ENCODE data around the gene CERS6.

The CERS6 gene

DNA sequence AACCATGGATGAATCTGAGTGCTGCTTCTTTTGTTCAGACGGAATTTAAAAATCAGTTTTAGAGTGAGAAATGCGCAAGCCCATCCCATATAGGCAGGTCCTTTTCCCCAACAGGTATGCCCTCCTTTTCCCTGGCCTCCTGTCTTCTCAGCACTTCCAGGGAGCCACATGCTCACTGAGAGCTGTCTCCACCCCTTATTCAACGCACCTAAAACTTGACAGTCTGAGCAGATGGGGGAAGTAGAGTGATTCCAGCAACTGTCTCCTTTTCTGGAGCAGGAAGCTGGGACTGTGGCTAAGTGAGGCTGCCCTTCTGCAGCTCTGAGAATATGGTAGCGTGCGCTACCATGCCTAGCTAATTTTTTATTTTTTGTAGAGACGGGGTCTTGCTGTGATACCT lies 293.2 kb downstream of the CERS6 start:
- no peak for DNase-seq (ENCODE audit: low read depth)
- no peak overlapping the region for H3K4me3 ChIP-seq (ENCODE audit: control insufficient read depth, low read depth, low read length)
- TF ChIP-seq, protein P1, sequence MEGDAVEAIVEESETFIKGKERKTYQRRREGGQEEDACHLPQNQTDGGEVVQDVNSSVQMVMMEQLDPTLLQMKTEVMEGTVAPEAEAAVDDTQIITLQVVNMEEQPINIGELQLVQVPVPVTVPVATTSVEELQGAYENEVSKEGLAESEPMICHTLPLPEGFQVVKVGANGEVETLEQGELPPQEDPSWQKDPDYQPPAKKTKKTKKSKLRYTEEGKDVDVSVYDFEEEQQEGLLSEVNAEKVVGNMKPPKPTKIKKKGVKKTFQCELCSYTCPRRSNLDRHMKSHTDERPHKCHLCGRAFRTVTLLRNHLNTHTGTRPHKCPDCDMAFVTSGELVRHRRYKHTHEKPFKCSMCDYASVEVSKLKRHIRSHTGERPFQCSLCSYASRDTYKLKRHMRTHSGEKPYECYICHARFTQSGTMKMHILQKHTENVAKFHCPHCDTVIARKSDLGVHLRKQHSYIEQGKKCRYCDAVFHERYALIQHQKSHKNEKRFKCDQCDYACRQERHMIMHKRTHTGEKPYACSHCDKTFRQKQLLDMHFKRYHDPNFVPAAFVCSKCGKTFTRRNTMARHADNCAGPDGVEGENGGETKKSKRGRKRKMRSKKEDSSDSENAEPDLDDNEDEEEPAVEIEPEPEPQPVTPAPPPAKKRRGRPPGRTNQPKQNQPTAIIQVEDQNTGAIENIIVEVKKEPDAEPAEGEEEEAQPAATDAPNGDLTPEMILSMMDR (IDR thresholded peaks at IDR 0.05; ENCODE audit: control insufficient read depth, insufficient read depth, low read depth, low read length, missing control alignments), result no peak

DNA sequence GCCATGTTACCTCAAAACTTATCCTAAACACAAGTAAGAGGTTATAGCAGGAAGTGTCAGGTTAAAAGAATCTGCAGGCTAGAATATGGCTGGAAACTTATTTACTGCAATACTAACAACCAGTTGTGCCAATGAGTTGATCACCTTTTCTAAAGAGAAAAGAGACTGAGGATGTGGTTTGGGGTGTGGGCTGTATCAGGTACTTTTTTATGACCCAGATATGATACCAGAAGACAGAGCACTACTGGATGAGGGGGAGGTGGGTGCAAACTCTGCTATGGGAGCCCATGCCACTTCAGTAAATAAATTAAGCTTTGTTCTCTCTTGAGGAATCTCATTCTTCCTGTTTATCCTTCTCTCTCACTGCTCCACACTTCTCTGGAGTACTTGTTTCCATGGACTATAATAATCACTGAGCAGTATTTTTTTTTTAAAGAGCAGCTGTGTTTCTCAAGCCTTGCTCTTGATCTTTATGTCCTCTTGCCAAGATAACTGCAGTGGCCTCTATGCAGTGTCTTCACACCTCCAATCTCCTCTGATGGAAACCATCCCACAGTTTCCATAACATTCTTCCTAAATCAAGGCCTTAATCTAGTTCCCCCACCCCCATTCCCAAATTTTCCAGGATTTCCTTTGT lies 295.1 kb downstream of the CERS6 start:
- TF ChIP-seq, protein P1 (IDR thresholded peaks at IDR 0.05; ENCODE audit: control insufficient read depth, insufficient read depth, low read depth, low read length, missing control alignments), result no peak
- DNase-seq (ENCODE audit: low read depth), result no peak
- no peak overlapping the region for H3K4me3 ChIP-seq (ENCODE audit: control insufficient read depth, low read depth, low read length)

DNA sequence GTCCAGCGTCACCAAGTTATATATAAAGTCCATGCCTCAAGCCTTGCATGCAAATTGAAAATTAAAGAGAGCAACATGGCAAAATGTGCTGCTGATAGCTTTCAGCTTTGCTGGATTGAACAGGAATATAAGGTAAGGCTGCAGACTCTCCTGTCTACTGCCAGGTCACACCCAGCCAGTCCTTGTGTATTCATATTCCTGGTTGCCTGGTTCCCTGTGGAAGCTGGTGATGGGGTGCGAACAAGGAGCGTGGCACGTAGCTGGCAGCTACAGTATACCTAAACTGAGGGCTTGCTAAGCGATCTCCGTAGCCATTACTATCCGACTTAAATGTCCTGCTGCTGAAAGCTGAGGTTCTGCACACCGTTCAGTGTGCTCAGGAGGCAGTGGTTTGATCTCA lies 296.3 kb downstream of the CERS6 start:
- no peak overlapping the region for H3K4me3 ChIP-seq (ENCODE audit: control insufficient read depth, low read depth, low read length)
- DNase-seq (ENCODE audit: low read depth), result no peak
- TF ChIP-seq, protein P1 (IDR thresholded peaks at IDR 0.05; ENCODE audit: control insufficient read depth, insufficient read depth, low read depth, low read length, missing control alignments), result no peak

DNA sequence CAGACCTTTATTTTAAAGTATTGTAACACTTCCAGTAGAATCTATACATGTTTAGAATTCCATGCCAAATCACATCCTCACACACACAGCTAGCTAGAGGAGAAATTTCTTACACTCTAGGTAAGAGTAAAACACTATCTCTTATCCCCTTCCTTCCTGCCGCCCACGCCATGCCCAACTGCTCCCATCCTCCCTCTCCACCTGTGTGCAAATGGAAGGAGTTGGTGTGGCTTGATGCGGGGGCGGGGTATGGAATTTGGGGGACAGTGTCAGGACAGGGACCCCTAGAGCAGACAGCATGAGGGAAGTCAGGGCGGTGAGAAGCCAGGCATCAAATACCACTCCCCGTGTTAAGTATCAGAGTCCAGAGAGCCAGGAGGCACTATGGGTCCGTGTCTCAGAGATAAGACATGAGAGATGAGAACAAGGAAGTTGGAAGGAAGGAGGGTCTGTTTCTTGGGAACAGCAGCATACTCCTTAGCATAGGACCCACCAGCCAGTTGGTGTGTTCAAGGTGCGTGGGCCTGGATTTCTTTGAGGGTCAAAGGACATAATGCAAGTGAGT lies 297.8 kb downstream of the CERS6 start:
- no peak for DNase-seq (ENCODE audit: low read depth)
- TF ChIP-seq, protein P1 (IDR thresholded peaks at IDR 0.05; ENCODE audit: control insufficient read depth, insufficient read depth, low read depth, low read length, missing control alignments), result no peak
- H3K4me3 ChIP-seq (ENCODE audit: control insufficient read depth, low read depth, low read length), result no peak overlapping the region

DNA sequence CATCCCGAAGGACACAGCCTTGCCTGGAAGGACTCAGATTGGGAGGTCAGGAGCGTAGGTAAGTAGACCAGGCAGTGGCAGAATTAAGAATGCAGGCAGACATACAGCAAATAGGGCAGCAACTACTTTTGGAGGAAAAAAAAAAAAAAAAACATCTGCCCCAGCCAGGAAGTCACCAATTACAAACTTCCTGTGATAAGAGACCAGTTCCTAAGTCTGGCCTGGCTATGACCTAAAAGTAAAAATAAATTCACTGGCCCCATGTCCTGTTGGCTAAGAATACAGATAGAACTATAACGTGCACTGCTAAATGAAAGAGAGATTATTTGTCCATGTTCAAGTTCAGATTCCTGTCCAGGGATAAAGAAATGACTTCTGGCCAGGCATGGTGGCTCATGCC lies 301.2 kb downstream of the CERS6 start:
- DNase-seq (ENCODE audit: low read depth), result no peak
- TF ChIP-seq, protein P1 (IDR thresholded peaks at IDR 0.05; ENCODE audit: control insufficient read depth, insufficient read depth, low read depth, low read length, missing control alignments), result no peak
- no peak overlapping the region for H3K4me3 ChIP-seq (ENCODE audit: control insufficient read depth, low read depth, low read length)

DNA sequence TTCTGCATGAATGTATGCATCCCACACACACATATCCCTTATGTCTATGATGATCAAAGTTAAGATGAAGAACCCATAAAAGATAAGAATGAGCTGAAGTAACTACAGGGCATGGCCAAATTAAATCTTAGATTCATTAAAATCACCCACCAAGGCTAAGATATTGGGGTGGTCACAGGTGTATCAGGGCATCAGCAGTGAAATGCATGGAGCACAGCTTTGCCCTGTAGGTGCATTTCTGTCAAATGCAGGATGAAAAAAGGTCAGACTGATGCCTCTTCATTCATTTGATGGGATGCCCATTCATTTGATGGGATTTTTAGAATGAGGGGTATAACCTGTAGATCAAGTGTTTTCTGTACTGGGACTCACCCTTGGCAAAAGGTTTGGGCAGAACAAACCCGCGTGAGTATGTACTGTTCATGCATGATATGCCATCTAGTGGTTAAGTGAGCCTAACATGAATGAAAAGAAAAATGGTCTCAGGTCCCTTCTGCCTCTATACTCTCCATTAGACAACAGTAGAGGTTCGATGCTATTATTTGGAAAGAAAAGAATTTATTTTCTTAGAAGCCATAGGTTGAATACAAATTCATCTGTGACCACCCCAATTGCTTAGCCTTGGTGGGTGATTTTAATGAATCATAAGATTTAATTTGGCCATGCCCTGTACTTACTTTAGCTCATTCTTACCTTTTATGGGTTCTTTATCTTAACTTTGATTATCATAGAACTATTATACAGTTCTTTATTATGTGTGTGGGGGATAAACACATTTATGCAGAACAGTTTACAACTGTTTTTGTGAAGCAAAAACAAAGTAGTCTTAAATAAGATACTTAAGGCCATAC lies 303.1 kb downstream of the CERS6 start:
- DNase-seq (ENCODE audit: low read depth), result peak; percentile 31
- H3K4me3 ChIP-seq (ENCODE audit: control insufficient read depth, low read depth, low read length), result no peak overlapping the region
- TF ChIP-seq, protein P1 (IDR thresholded peaks at IDR 0.05; ENCODE audit: control insufficient read depth, insufficient read depth, low read depth, low read length, missing control alignments), result peak; percentile 62
